Calu3 (cell line): ENCODE measurements around the gene REEP6. TPM values are rescaled to one million over a fixed set of nuclear protein-coding genes. Genes with fewer than 3 reads are reported as not detected.

Experiments used
- BruUV-seq: library from RNA; stranded (reverse); fragments of 400-500 nt; replicated peaks from 2 replicates; lab custom pipeline; 2021; lab: Mats Ljungman, UMichigan
- CTCF ChIA-PET: fragments of 300-600 bp; sonication (Branson Sonifier 250); formaldehyde crosslinking; loops from one replicate; lab custom pipeline; 2022; ENCODE audit warnings: antibody characterized with exemption; lab: Charles Lee
- DNase-seq: peaks from one replicate; pipeline ENCODE4 v3.0.0; 2022
- H3K27ac Mint-ChIP-seq: one replicate; pipeline ENCODE4 v1.8.0; 2022; ENCODE audit warnings: mixed read lengths; ENCODE audit not compliant: unreplicated experiment
- H3K27me3 Mint-ChIP-seq: one replicate; pipeline ENCODE4 v1.8.0; 2022; ENCODE audit warnings: mixed read lengths; ENCODE audit not compliant: unreplicated experiment
- H3K36me3 Mint-ChIP-seq: one replicate; pipeline ENCODE4 v1.8.0; 2022; ENCODE audit warnings: mild to moderate bottlenecking, moderate library complexity, mixed read lengths; ENCODE audit not compliant: insufficient read depth, unreplicated experiment
- H3K4me1 Mint-ChIP-seq: one replicate; pipeline ENCODE4 v1.8.0; 2022; ENCODE audit warnings: mild to moderate bottlenecking, low read depth, mixed read lengths; ENCODE audit not compliant: unreplicated experiment
- H3K4me3 Mint-ChIP-seq: one replicate; pipeline ENCODE4 v1.8.0; 2022; ENCODE audit warnings: mild to moderate bottlenecking, low read depth, moderate library complexity, mixed read lengths; ENCODE audit not compliant: unreplicated experiment
- H3K9me3 Mint-ChIP-seq: one replicate; pipeline ENCODE4 v1.8.0; 2022; ENCODE audit warnings: low read depth, mixed read lengths; ENCODE audit not compliant: unreplicated experiment
- intact Hi-C: fragments of 100-400 bp; cut with micrococcal nuclease; formaldehyde crosslinking; loops from one replicate; pipeline ENCODE4 v1.10.0; 2022; ENCODE audit not compliant: unreplicated experiment
- total RNA-seq: library from RNA; stranded (reverse); gene quantifications from 2 replicates; pipeline ENCODE4 v1.2.3, GENCODE V29; 2022
- TF ChIP-seq, protein P1 (sequence below): fragments of 200-600 bp; IDR thresholded peaks from one replicate; pipeline ENCODE4 v1.8.0; 2022; ENCODE audit warnings: antibody characterized with exemption; ENCODE audit not compliant: unreplicated experiment

Gene REEP6
- total RNA-seq, 1 experiment from 2014 or later = 13.9 TPM

DNA sequence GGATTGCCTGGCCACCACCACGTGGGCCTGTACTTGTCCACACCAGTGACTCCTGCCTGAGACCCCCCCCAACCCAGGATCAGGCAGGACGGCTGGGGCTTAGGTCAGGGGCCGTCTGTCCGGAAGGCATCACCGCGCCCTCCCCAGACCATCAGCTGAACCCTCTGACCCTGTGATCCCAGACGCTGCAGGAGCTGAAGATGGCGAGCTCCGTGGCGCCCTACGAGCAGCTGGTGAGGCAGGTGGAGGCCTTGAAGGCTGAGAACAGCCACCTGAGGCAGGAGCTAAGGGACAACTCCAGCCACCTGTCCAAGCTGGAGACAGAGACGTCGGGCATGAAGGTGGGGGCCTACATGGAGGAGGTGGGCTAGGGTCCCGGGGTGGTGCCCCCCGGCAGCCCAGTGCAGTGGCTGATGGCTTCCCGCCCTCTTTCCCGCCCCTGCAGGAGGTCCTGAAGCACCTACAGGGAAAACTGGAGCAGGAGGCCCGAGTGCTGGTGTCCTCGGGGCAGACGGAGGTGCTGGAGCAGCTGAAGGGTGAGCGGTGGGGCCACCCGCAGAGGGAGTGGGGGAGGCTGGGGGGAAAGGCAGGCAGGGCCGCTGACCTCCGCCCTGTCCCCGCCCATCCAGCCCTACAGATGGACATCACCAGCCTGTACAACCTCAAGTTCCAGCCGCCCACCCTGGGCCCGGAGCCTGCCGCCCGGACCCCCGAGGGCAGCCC, 38.0 kb upstream of the REEP6 start:
- no peak overlapping the region for H3K4me3 Mint-ChIP-seq
- no peaks in the 10 kb centered on the region for H3K4me1 Mint-ChIP-seq
- H3K36me3 Mint-ChIP-seq = peaks cover 27% of the 10 kb centered on the region
- H3K27me3 Mint-ChIP-seq = peaks cover 89% of the 10 kb centered on the region
- H3K9me3 Mint-ChIP-seq = no peaks in the 10 kb centered on the region
- no peak overlapping the region for H3K27ac Mint-ChIP-seq
- no TSS peak for BruUV-seq
- DNase-seq = no peak
- CTCF ChIA-PET = interaction anchor here (1.2 kb wide), 1 partner anchor 14 kb away, joined by 3 read pairs; no protein-coding TSS in a partner anchor
- TF ChIP-seq, protein P1, sequence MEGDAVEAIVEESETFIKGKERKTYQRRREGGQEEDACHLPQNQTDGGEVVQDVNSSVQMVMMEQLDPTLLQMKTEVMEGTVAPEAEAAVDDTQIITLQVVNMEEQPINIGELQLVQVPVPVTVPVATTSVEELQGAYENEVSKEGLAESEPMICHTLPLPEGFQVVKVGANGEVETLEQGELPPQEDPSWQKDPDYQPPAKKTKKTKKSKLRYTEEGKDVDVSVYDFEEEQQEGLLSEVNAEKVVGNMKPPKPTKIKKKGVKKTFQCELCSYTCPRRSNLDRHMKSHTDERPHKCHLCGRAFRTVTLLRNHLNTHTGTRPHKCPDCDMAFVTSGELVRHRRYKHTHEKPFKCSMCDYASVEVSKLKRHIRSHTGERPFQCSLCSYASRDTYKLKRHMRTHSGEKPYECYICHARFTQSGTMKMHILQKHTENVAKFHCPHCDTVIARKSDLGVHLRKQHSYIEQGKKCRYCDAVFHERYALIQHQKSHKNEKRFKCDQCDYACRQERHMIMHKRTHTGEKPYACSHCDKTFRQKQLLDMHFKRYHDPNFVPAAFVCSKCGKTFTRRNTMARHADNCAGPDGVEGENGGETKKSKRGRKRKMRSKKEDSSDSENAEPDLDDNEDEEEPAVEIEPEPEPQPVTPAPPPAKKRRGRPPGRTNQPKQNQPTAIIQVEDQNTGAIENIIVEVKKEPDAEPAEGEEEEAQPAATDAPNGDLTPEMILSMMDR = no peak
- intact Hi-C loops = no loop called here

DNA sequence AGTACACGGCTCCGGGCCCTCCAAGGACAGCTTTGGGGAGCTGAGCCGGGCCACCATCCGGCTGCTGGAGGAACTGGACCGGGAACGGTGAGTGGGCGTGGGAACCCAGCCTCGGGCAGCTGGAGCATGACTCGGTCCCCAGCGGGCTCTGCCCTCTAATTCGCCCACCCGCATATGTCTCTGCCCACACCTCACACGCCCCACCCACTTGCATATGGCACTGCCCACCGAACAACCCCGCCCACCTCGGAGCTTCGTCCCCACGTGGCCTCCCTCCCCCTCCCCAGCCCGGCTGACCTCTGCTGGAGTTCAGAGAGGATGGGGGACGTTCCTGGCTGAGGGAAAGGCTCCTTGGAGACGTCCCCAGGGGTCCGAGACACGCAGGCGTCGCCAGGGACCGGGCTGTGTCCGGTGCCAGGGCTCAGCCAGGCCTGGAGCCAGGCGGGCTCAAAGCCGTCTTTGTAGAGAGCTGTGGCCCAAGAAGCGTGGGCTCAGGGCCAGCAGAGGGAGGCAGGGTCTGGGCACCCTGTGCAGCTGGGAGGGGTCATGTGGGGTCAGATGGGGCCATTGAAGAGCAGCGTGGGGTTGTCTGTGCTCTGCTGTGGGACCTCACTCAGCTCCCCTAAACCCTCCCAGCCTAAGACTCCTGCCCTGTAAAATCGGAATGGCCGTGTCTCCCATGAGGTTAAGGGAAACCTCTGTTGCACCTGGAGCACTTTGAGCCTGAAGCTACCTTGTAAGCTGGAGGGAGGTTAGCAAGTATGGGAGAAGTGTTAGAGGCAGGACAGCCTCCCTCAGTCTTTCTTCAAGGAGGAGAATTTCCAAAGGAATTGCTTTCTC, 37.2 kb upstream of the REEP6 start:
- TF ChIP-seq, protein P1 = no peak
- intact Hi-C loops = no loop called here
- H3K4me1 Mint-ChIP-seq = no peaks in the 10 kb centered on the region
- DNase-seq = no peak
- peak overlapping the region; percentile 18 for H3K27ac Mint-ChIP-seq
- no TSS peak for BruUV-seq
- CTCF ChIA-PET = interaction anchor here (0.7 to 0.9 kb wide), 2 partner anchors 9 to 17 kb away, joined by 3 read pairs; no protein-coding TSS in a partner anchor
- peaks cover 24% of the 10 kb centered on the region for H3K36me3 Mint-ChIP-seq
- H3K9me3 Mint-ChIP-seq = no peaks in the 10 kb centered on the region
- H3K27me3 Mint-ChIP-seq = peaks cover 89% of the 10 kb centered on the region
- no peak overlapping the region for H3K4me3 Mint-ChIP-seq

DNA sequence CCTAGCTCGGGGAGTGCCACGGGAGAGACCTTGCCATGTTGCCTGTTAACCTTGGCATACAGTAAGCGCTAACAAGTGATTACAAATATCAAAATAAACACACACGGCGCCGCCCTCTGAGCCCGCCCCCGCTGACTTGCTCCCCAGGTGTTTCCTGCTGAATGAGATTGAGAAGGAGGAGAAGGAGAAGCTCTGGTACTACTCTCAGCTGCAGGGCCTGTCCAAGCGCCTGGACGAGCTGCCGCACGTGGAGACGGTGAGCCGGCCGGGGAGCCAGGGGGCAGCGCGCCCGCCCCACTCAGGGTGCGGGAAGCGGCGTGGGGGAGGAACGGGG, 36.0 kb upstream of the REEP6 start:
- no peak overlapping the region for H3K4me3 Mint-ChIP-seq
- CTCF ChIA-PET = interaction anchor here (0.7 to 0.9 kb wide), 3 partner anchors 10 to 547 kb away, joined by 3 read pairs; no protein-coding TSS in a partner anchor

More for the DNA sequence above, 36.0 kb upstream of the REEP6 start:
- H3K27ac Mint-ChIP-seq = no peak overlapping the region
- intact Hi-C loops = no loop called here
- peaks cover 25% of the 10 kb centered on the region for H3K36me3 Mint-ChIP-seq
- DNase-seq = no peak
- peaks cover 86% of the 10 kb centered on the region for H3K27me3 Mint-ChIP-seq
- no peaks in the 10 kb centered on the region for H3K4me1 Mint-ChIP-seq
- TF ChIP-seq, protein P1 = no peak
- no peaks in the 10 kb centered on the region for H3K9me3 Mint-ChIP-seq
- no TSS peak for BruUV-seq
